ENCODE measurements around the gene THAP2.

THAP2 gene

GRCh38 chr12:71639341-71639760, 24.8 kb upstream of the THAP2 start:
- H3K23ac ChIP-seq (ENCODE audit: low read length in 2 of 2) = no peak overlapping the region
- H2AFZ ChIP-seq (ENCODE audit: low read depth, low read length) = no peak overlapping the region
- H2BK12ac ChIP-seq (ENCODE audit: low read length in 2 of 2) = no peak overlapping the region
- H3K4me2 ChIP-seq (ENCODE audit: low read length, poor library complexity, severe bottlenecking) = no peak overlapping the region
- H3K14ac ChIP-seq (ENCODE audit: low read length in 2 of 2) = no peak overlapping the region
- H2AK5ac ChIP-seq (ENCODE audit: low read length, severe bottlenecking) = no peak overlapping the region
- DNase-seq = no peak
- H2BK15ac ChIP-seq (ENCODE audit: low read depth, poor library complexity, severe bottlenecking) = no peak overlapping the region
- H3K4me3 ChIP-seq (ENCODE audit: insufficient read depth in 1 of 2, low read depth in 1 of 2, low read length in 2 of 2) = no peak overlapping the region
- peaks cover 18% of the 10 kb centered on the region for H3K79me1 ChIP-seq (replicated peaks; ENCODE audit: low read length, poor library complexity, severe bottlenecking)
- no peaks in the 10 kb centered on the region for H3K27me3 ChIP-seq (ENCODE audit: control insufficient read depth in 1 of 2, insufficient read depth in 1 of 2, low read length in 2 of 2)
- no peak overlapping the region for H2BK120ac ChIP-seq (ENCODE audit: low read depth, low read length)
- H3K4ac ChIP-seq (ENCODE audit: low read depth in 1 of 2, low read length in 2 of 2) = no peak overlapping the region
- 100% methylated on average over 1 of the region's 2 CpGs for WGBS
- H3K18ac ChIP-seq (ENCODE audit: low read depth in 1 of 2, low read length in 2 of 2) = no peak overlapping the region
- no peak overlapping the region for H3K27ac ChIP-seq (ENCODE audit: low read length, poor library complexity, severe bottlenecking)
- no peak overlapping the region for H3K9ac ChIP-seq (ENCODE audit: low read length)
- H2BK5ac ChIP-seq (ENCODE audit: low read depth, low read length, poor library complexity, severe bottlenecking) = no peak overlapping the region
- no peak overlapping the region for H4K91ac ChIP-seq (ENCODE audit: low read length)
- peaks cover 2% of the 10 kb centered on the region for H3K4me1 ChIP-seq (ENCODE audit: control insufficient read depth, insufficient read depth, low read depth, low read length)
- no peaks in the 10 kb centered on the region for H3K9me3 ChIP-seq (ENCODE audit: control insufficient read depth, low read length)
- peaks cover 16 to 99% of the 10 kb centered on the region in 2 experiments for H3K36me3 ChIP-seq (ENCODE audit: control insufficient read depth in 1 of 2, insufficient read depth in 2 of 2, low read depth in 1 of 2, low read length in 2 of 2)
- H4K8ac ChIP-seq (ENCODE audit: low read length) = no peak overlapping the region

GRCh38 chr12:71640316-71640715, 23.8 kb upstream of the THAP2 start:
- H3K4ac ChIP-seq (ENCODE audit: low read depth in 1 of 2, low read length in 2 of 2) = no peak overlapping the region
- 95% methylated on average over 2 of the region's 2 CpGs for WGBS
- no peaks in the 10 kb centered on the region for H3K27me3 ChIP-seq (ENCODE audit: control insufficient read depth in 1 of 2, insufficient read depth in 1 of 2, low read length in 2 of 2)
- no peak overlapping the region for H2BK5ac ChIP-seq (ENCODE audit: low read depth, low read length, poor library complexity, severe bottlenecking)
- H2BK120ac ChIP-seq (ENCODE audit: low read depth, low read length) = no peak overlapping the region
- H4K91ac ChIP-seq (ENCODE audit: low read length) = no peak overlapping the region
- H3K18ac ChIP-seq (ENCODE audit: low read depth in 1 of 2, low read length in 2 of 2) = no peak overlapping the region
- DNase-seq = no peak
- H3K9ac ChIP-seq (ENCODE audit: low read length) = no peak overlapping the region
- no peak overlapping the region for H2BK12ac ChIP-seq (ENCODE audit: low read length in 2 of 2)
- H2AK5ac ChIP-seq (ENCODE audit: low read length, severe bottlenecking) = no peak overlapping the region
- H3K36me3 ChIP-seq (ENCODE audit: control insufficient read depth in 1 of 2, insufficient read depth in 2 of 2, low read depth in 1 of 2, low read length in 2 of 2) = peaks cover 19 to 99% of the 10 kb centered on the region in 2 experiments
- H2AFZ ChIP-seq (ENCODE audit: low read depth, low read length) = no peak overlapping the region
- H3K14ac ChIP-seq (ENCODE audit: low read length in 2 of 2) = no peak overlapping the region
- peaks cover 2% of the 10 kb centered on the region for H3K4me1 ChIP-seq (ENCODE audit: control insufficient read depth, insufficient read depth, low read depth, low read length)
- H4K8ac ChIP-seq (ENCODE audit: low read length) = no peak overlapping the region
- no peak overlapping the region for H3K4me2 ChIP-seq (ENCODE audit: low read length, poor library complexity, severe bottlenecking)
- H3K23ac ChIP-seq (ENCODE audit: low read length in 2 of 2) = no peak overlapping the region
- no peak overlapping the region for H3K27ac ChIP-seq (ENCODE audit: low read length, poor library complexity, severe bottlenecking)
- no peak overlapping the region for H2BK15ac ChIP-seq (ENCODE audit: low read depth, poor library complexity, severe bottlenecking)
- H3K9me3 ChIP-seq (ENCODE audit: control insufficient read depth, low read length) = no peaks in the 10 kb centered on the region
- no peak overlapping the region for H3K4me3 ChIP-seq (ENCODE audit: insufficient read depth in 1 of 2, low read depth in 1 of 2, low read length in 2 of 2)
- H3K79me1 ChIP-seq (replicated peaks; ENCODE audit: low read length, poor library complexity, severe bottlenecking) = peaks cover 18% of the 10 kb centered on the region

- no peak overlapping the region for H3K14ac ChIP-seq (ENCODE audit: low read length in 2 of 2)
- no peak overlapping the region for H2BK120ac ChIP-seq (ENCODE audit: low read depth, low read length)
- no peak overlapping the region for H3K18ac ChIP-seq (ENCODE audit: low read depth in 1 of 2, low read length in 2 of 2)
- no peak for DNase-seq
- H3K9me3 ChIP-seq (ENCODE audit: control insufficient read depth, low read length) = no peaks in the 10 kb centered on the region
- no peak overlapping the region for H3K9ac ChIP-seq (ENCODE audit: low read length)
- no CpG with 5 or more reads among the region's 2 CpGs for WGBS
- H3K27me3 ChIP-seq (ENCODE audit: control insufficient read depth in 1 of 2, insufficient read depth in 1 of 2, low read length in 2 of 2) = no peaks in the 10 kb centered on the region
- H3K23ac ChIP-seq (ENCODE audit: low read length in 2 of 2) = no peak overlapping the region
- H2BK5ac ChIP-seq (ENCODE audit: low read depth, low read length, poor library complexity, severe bottlenecking) = no peak overlapping the region
- no peak overlapping the region for H3K27ac ChIP-seq (ENCODE audit: low read length, poor library complexity, severe bottlenecking)
- no peak overlapping the region for H4K8ac ChIP-seq (ENCODE audit: low read length)
- no peak overlapping the region for H4K91ac ChIP-seq (ENCODE audit: low read length)
- peaks cover 19 to 99% of the 10 kb centered on the region in 2 experiments for H3K36me3 ChIP-seq (ENCODE audit: control insufficient read depth in 1 of 2, insufficient read depth in 2 of 2, low read depth in 1 of 2, low read length in 2 of 2)
- no peak overlapping the region for H3K4me2 ChIP-seq (ENCODE audit: low read length, poor library complexity, severe bottlenecking)
- H3K4ac ChIP-seq (ENCODE audit: low read depth in 1 of 2, low read length in 2 of 2) = no peak overlapping the region
- H3K4me3 ChIP-seq (ENCODE audit: insufficient read depth in 1 of 2, low read depth in 1 of 2, low read length in 2 of 2) = no peak overlapping the region
- H3K79me1 ChIP-seq (replicated peaks; ENCODE audit: low read length, poor library complexity, severe bottlenecking) = peaks cover 17% of the 10 kb centered on the region
- H2BK12ac ChIP-seq (ENCODE audit: low read length in 2 of 2) = no peak overlapping the region
- H2BK15ac ChIP-seq (ENCODE audit: low read depth, poor library complexity, severe bottlenecking) = no peak overlapping the region
- H2AFZ ChIP-seq (ENCODE audit: low read depth, low read length) = no peak overlapping the region
- no peak overlapping the region for H2AK5ac ChIP-seq (ENCODE audit: low read length, severe bottlenecking)
- peaks cover 2% of the 10 kb centered on the region for H3K4me1 ChIP-seq (ENCODE audit: control insufficient read depth, insufficient read depth, low read depth, low read length)
These were observed 22.7 kb upstream of the THAP2 start for GRCh38 chr12:71641390-71641789.

- Histone ChIP-seq H3K23ac (ENCODE audit: low read length in 2 of 2) (no peak overlapping the region), H3K4ac (ENCODE audit: low read depth in 1 of 2, low read length in 2 of 2) (no peak overlapping the region), H3K79me1 (replicated peaks; ENCODE audit: low read length, poor library complexity, severe bottlenecking) (peaks cover 18% of the 10 kb centered on the region), H3K14ac (ENCODE audit: low read length in 2 of 2) (no peak overlapping the region), H3K36me3 (ENCODE audit: control insufficient read depth in 1 of 2, insufficient read depth in 2 of 2, low read depth in 1 of 2, low read length in 2 of 2) (peaks cover 19 to 100% of the 10 kb centered on the region in 2 experiments), H2BK5ac (ENCODE audit: low read depth, low read length, poor library complexity, severe bottlenecking) (no peak overlapping the region), H3K27ac (ENCODE audit: low read length, poor library complexity, severe bottlenecking) (no peak overlapping the region), H3K9me3 (ENCODE audit: control insufficient read depth, low read length) (no peaks in the 10 kb centered on the region), H2BK120ac (ENCODE audit: low read depth, low read length) (no peak overlapping the region), H2BK15ac (ENCODE audit: low read depth, poor library complexity, severe bottlenecking) (no peak overlapping the region), H2BK12ac (ENCODE audit: low read length in 2 of 2) (no peak overlapping the region), H3K4me1 (ENCODE audit: control insufficient read depth, insufficient read depth, low read depth, low read length) (peaks cover 2% of the 10 kb centered on the region), H3K27me3 (ENCODE audit: control insufficient read depth in 1 of 2, insufficient read depth in 1 of 2, low read length in 2 of 2) (no peaks in the 10 kb centered on the region), H3K4me3 (ENCODE audit: insufficient read depth in 1 of 2, low read depth in 1 of 2, low read length in 2 of 2) (no peak overlapping the region), H2AFZ (ENCODE audit: low read depth, low read length) (no peak overlapping the region), H3K18ac (ENCODE audit: low read depth in 1 of 2, low read length in 2 of 2) (no peak overlapping the region), H3K9ac (ENCODE audit: low read length) (no peak overlapping the region), H3K4me2 (ENCODE audit: low read length, poor library complexity, severe bottlenecking) (no peak overlapping the region), H4K8ac (ENCODE audit: low read length) (no peak overlapping the region), H2AK5ac (ENCODE audit: low read length, severe bottlenecking) (no peak overlapping the region), H4K91ac (ENCODE audit: low read length) (no peak overlapping the region)
- DNase-seq = no peak
- 57% methylated on average over 1 of the region's 2 CpGs for WGBS
These were observed 21.8 kb upstream of the THAP2 start for GRCh38 chr12:71642264-71642663.

All from mesenchymal stem cell (in vitro differentiated cells and primary cell).